Keratinocyte (primary cell): ENCODE results near the gene TRIP4.

Source experiments
- CTCF ChIP-seq, 3 experiments: IDR thresholded peaks in 1 of 3; conservative IDR thresholded peaks in 1 of 3; optimal IDR thresholded peaks in 1 of 3; 2 replicates in 2 of 3; 3 replicates in 1 of 3; pipeline versions ENCODE3 to v1.5.1; 2011; ENCODE audit warnings: low read length in 3 of 3, mild to moderate bottlenecking in 3 of 3, moderate library complexity in 2 of 3, control low read depth in 1 of 3, inconsistent platforms in 1 of 3; ENCODE audit not compliant: insufficient read depth in 2 of 3; ENCODE audit errors: extremely low read depth in 1 of 3
- EZH2 ChIP-seq: IDR thresholded peaks from one replicate; pipeline ENCODE4 v1.6.1; 2012; ENCODE audit warnings: inconsistent platforms, mild to moderate bottlenecking, low read length, moderate library complexity

- TF ChIP-seq CTCF (optimal IDR thresholded peaks at IDR 0.05 in 1 of 3, IDR thresholded peaks at IDR 0.05 in 1 of 3, conservative IDR thresholded peaks at IDR 0.05 in 1 of 3; ENCODE audit: extremely low read depth in 1 of 3, insufficient read depth in 2 of 3, low read length in 3 of 3), result no peak
- TF ChIP-seq EZH2, result no peak
Measured at GRCh38 chr15:64438653-64439447, 51.2 kb downstream of the TRIP4 start.
